BJ (cell line): ENCODE results near the gene PTPRK. TPM values are rescaled to one million over a fixed set of nuclear protein-coding genes. Genes with fewer than 3 reads are reported as not detected.

Experiments used
- CTCF ChIA-PET: fragments of 350-600 bp; formaldehyde crosslinking; extraction: SDS; loops from one replicate; lab custom pipeline; 2021; ENCODE audit warnings: antibody characterized with exemption, inconsistent platforms; lab: Yijun Ruan, JAX
- POLR2A ChIA-PET: fragments of 300-600 bp; sonication (Branson Sonifier 250); formaldehyde crosslinking; extraction: SDS; loops from one replicate; lab custom pipeline; 2021; ENCODE audit warnings: antibody characterized with exemption; lab: Charles Lee
- DNase-seq: peaks from one replicate; pipeline ENCODE4 v3.0.0-alpha.2; 2011; ENCODE audit warnings: low read depth
- H3K27me3 ChIP-seq: 2 replicates; pipeline ENCODE4 v1.6.0; 2011; ENCODE audit warnings: low read length; ENCODE audit not compliant: control insufficient read depth, insufficient read depth
- H3K36me3 ChIP-seq: 2 replicates; pipeline ENCODE4 v1.5.1; 2011; ENCODE audit warnings: low read length; ENCODE audit not compliant: control insufficient read depth, insufficient read depth
- H3K4me3 ChIP-seq: 2 replicates; pipeline ENCODE4 v1.5.1; 2011; ENCODE audit warnings: low read depth, mild to moderate bottlenecking, control low read depth, low read length
- polyA plus RNA-seq: library from polyadenylated mRNA; depleted of rRNA; stranded (reverse); fragments of >200 nt; gene quantifications from 2 replicates; pipeline ENCODE4 v1.2.3, GENCODE V29; 2011
- TF ChIP-seq, protein P1 (sequence below): IDR thresholded peaks from 2 replicates; pipeline ENCODE4 v1.5.1; 2011; ENCODE audit warnings: low read depth, mild to moderate bottlenecking, control low read depth, inconsistent platforms, low read length, moderate library complexity; ENCODE audit not compliant: insufficient read depth

Gene PTPRK
- polyA plus RNA-seq, 1 experiment = 18.5 TPM

DNA sequence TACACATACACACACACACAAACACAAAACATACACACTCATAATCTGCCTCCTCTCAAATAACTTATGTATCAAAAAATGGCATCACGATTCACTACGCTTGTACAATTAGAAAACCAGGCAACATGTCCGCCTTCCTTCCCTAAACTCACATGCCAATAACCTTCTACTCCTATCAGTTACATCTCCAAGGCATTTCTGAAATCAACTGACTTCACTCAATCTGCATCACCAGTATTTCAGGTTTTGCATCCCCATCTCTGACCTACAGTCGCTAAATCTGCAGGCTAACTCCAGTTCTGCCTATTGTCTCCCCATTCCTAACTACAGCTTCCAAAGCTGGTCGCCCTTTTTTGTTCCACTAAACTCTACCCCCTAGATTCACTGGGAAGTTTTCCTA lies 217.5 kb downstream of the PTPRK start:
- POLR2A ChIA-PET = no interaction called here

DNA sequence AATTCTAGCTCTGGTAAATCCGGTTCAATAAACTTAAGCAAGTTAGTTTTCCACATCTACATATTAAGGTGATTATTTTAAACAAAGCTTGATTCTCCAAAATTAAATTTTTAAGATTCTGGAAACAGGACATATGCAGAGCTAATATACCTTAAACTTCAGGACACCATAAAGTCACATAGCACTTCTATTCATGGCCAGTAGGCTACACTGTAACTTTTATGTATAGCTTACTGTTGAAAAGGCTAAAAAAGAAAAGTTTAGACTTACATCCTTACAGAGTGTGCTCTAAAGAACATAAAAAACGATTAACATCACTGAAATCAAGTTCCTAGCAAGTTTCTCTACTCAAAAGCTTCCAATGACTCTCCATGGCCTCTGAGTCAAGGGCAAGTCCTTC lies 224.7 kb downstream of the PTPRK start:
- no peak for DNase-seq
- no peaks in the 10 kb centered on the region for H3K36me3 ChIP-seq
- no peak overlapping the region for H3K4me3 ChIP-seq
- H3K27me3 ChIP-seq = no peaks in the 10 kb centered on the region
- CTCF ChIA-PET = interaction anchor here (0.6 to 1.0 kb wide), 2 partner anchors 11 to 107 kb away, joined by 3 to 6 read pairs; no protein-coding TSS in a partner anchor
- POLR2A ChIA-PET = no interaction called here
- TF ChIP-seq, protein P1, sequence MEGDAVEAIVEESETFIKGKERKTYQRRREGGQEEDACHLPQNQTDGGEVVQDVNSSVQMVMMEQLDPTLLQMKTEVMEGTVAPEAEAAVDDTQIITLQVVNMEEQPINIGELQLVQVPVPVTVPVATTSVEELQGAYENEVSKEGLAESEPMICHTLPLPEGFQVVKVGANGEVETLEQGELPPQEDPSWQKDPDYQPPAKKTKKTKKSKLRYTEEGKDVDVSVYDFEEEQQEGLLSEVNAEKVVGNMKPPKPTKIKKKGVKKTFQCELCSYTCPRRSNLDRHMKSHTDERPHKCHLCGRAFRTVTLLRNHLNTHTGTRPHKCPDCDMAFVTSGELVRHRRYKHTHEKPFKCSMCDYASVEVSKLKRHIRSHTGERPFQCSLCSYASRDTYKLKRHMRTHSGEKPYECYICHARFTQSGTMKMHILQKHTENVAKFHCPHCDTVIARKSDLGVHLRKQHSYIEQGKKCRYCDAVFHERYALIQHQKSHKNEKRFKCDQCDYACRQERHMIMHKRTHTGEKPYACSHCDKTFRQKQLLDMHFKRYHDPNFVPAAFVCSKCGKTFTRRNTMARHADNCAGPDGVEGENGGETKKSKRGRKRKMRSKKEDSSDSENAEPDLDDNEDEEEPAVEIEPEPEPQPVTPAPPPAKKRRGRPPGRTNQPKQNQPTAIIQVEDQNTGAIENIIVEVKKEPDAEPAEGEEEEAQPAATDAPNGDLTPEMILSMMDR = no peak

More for the DNA sequence above, 217.5 kb downstream of the PTPRK start:
- Histone ChIP-seq H3K27me3 (no peaks in the 10 kb centered on the region), H3K36me3 (no peaks in the 10 kb centered on the region), H3K4me3 (no peak overlapping the region)
- DNase-seq = no peak
- CTCF ChIA-PET = no interaction called here
- TF ChIP-seq, protein P1 = no peak

DNA sequence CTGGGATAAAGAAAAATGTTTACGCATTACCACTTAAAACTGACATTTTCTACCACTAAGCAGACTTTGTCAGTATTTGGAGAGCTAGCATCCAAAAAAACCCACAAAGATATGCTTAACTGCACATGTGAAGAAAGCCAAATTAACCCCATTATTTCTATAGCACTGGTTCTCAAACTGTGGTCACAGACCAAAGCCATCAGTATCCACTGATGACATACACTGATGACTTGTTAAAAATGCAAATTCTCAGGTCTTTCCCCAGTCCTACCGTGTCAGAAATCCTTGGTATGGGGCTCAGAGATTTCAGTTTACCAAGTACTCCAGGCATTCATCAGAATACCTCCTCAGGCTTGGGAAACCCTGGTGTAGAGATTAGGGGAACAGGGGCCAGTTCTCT lies 230.2 kb downstream of the PTPRK start:
- no peak for DNase-seq
- Histone ChIP-seq H3K27me3 (no peaks in the 10 kb centered on the region), H3K36me3 (no peaks in the 10 kb centered on the region), H3K4me3 (no peak overlapping the region)
- TF ChIP-seq, protein P1 = no peak
- POLR2A ChIA-PET = no interaction called here
- CTCF ChIA-PET = no interaction called here

DNA sequence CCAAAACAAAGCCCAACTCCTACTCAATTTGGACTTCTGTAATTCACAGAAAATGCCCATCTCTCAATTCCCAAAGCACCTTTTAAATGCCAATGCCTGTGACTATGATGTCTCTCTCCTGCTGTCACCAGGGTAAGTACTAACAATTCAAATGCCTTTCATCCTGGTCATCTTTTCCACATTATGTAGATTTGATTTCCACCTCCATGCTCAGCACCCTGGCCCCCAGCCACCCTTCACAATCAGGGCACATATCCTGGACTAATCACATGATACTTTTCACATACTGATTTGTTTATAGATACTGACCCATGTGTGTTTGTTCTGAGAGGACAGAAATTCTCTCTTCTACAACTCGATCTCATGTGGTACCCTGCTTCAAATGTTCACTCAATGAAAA lies 236.3 kb downstream of the PTPRK start:
- no peak for DNase-seq
- no peaks in the 10 kb centered on the region for H3K36me3 ChIP-seq
- TF ChIP-seq, protein P1 = no peak
- CTCF ChIA-PET = no interaction called here
- POLR2A ChIA-PET = no interaction called here
- no peaks in the 10 kb centered on the region for H3K27me3 ChIP-seq
- H3K4me3 ChIP-seq = no peak overlapping the region

DNA sequence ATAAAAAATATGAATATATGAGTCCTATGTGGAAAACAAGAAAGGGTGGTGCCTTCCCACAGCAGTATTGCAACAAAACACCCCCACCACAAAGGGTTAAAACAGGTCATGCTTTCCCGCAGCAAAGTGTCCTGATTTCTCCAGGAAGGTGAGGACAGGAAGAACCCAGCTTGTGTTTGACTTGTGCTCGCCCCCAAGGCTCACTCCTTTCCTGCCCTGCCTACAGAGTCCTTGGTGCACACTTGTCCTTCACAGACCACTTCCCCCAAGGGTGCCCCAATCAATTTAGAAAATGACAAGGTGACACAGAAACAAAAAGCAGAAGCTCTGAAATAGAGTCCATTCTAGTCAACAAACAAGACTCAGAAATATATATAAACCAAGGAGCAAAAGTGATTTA lies 237.4 kb downstream of the PTPRK start:
- Histone ChIP-seq H3K4me3 (no peak overlapping the region), H3K36me3 (no peaks in the 10 kb centered on the region), H3K27me3 (no peaks in the 10 kb centered on the region)
- CTCF ChIA-PET = no interaction called here
- POLR2A ChIA-PET = no interaction called here
- TF ChIP-seq, protein P1 = no peak
- no peak for DNase-seq
